GM19397 (cell line): ENCODE data around the gene SULT1C3.

Experiments used
- ATAC-seq: cut with Tn5 transposase; IDR thresholded peaks from one replicate; pipeline ENCODE4 v1.9.1; 2021; ENCODE audit warnings: mild to moderate bottlenecking, moderate library complexity; ENCODE audit not compliant: unreplicated experiment

SULT1C3 gene

GRCh38 chr2:108297436-108298141, 57.8 kb downstream of the SULT1C3 start:
- no peak for ATAC-seq

GRCh38 chr2:108301558-108301957, 61.8 kb downstream of the SULT1C3 start:
- ATAC-seq, result no peak

GRCh38 chr2:108304975-108305374, 65.2 kb downstream of the SULT1C3 start:
- ATAC-seq, result no peak

GRCh38 chr2:108305901-108306300, 66.1 kb downstream of the SULT1C3 start:
- ATAC-seq, result no peak

GRCh38 chr2:108309903-108310302, 70.1 kb downstream of the SULT1C3 start:
- ATAC-seq, result no peak
